LHCN-M2 (cell line): ENCODE data around the gene EPN3. TPM values are rescaled to one million over a fixed set of nuclear protein-coding genes. Genes with fewer than 3 reads are reported as not detected.

Source experiments
- DNase-seq: peaks from one replicate; pipeline ENCODE4 v3.0.0-alpha.2; 2012; ENCODE audit warnings: low read depth
- polyA plus RNA-seq: library from polyadenylated mRNA; unstranded; fragments of >200 nt; gene quantifications from one replicate; pipeline ENCODE4 v1.2.1, GENCODE V29; 2012; ENCODE audit warnings: missing spikeins
- total RNA-seq: library from RNA; depleted of rRNA; stranded (reverse); fragments of >200 nt; gene quantifications from 2 replicates; pipeline ENCODE4 v1.2.3, GENCODE V29; 2014; rRNA removed

EPN3 gene
- 0.11 TPM in 1 of 2 replicates, not detected in the other for total RNA-seq
- polyA plus RNA-seq = 0.04 TPM

- DNase-seq = no peak
These were observed at the start of gene EPN3 for GRCh38 chr17:50532452-50533024. Gene EPN3, plus strand, starts transcription at chr17:50532735. Its CDS starts 3,822 bp downstream, at chr17:50536557.

DNA sequence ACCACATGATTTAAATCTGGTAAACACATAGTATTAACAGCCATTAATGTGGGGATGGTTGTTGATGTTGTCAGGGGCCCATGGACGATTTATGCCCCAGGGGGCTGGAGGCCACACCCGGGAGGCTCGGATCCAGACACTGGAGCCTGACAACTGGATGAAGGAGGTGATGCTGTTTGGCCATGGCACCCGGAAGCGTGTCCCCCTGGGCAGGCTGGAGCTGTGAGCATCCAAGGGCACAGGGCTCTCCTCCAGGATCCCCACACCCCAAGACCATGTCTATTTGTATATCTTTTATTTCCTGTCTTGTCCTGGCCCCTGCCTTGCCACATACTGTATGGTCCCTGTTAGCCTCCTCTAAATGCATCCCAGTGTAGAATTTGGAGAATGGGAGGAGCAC lies 49.3 kb upstream of the EPN3 start:
- DNase-seq = no peak

- DNase-seq = no peak
These were observed 48.0 kb upstream of the EPN3 start for GRCh38 chr17:50484386-50485155.

DNA sequence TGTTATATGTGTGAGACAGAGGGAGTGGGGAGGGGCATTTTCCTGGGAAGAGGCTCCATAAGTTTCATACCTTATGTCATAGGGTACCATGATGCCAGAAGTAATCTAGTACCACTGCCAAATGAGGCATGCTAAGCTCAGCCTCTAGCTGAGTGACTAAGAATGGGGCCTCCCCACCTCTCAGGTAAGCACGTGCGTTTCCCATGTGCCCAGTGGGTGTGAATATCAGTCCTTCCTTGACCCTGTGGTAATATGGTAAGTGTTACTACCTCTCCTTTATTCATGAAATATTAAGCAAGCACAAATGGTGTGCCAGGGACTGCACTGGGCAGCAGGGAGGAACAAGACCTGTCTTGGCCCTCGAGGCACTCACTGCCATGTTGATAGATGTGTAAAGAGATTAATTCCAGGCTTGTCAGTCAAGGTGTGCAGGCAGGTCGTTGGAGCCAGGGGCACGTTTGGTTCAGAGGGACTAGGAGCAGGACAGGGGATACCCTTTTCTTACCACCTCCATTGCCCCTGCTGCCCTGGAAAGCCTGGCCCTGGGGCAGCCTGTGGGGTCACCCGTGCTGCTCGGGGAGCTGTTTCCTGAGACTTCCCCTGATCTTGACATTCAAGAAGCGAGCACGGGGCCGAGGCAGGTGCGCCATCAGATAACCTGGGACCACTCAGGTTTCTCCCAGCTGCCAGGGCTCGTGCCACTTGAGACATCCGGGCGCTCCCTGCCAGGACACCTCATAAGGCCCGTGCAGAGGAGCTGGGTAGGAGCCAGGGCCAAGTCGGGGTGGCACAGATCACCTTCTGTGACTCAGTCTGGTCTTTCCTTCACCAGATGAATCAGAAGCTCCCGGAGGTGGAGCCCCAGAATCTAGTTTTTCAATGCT lies 45.1 kb upstream of the EPN3 start:
- no peak for DNase-seq

DNA sequence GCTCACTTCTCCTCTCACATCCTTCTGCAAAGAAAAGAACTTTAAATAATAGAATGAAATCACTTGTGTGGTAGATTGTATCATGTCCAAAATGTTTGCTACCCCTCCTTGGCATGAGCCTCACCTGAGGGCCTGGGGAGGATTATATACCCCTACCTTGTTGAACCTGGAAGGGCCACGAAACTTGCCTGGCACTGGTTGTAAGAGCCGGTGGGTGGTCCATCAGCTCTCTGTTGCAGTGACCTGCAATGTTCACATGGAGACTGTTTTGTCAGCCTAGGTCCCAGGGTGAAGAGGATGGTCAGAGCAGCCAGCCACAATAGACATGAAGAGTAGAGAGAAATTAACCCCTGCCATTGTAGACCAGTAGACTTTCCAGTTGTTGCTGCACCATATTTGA lies 43.7 kb upstream of the EPN3 start:
- no peak for DNase-seq

GRCh38 chr17:50491505-50491904 lies 41.0 kb upstream of the EPN3 start:
- no peak for DNase-seq

DNA sequence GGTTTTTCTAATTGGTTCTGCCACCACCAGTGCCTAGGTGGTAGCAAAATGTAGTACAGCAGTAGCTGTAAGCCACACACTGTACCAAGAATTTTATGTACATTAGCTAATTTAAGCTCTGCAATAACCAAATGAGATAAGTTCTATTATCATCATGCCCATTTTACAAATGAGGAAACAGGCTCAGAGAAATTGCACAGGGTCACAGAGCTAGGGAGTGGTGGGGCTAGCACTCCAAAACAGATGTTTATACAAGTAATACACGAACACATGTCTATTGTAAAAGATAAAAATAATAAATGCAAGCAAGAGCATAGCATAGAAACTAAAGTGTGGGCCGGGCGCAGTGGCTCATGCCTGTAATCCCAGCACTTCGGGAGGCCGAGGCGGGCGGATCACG lies 40.3 kb upstream of the EPN3 start:
- DNase-seq = no peak

DNA sequence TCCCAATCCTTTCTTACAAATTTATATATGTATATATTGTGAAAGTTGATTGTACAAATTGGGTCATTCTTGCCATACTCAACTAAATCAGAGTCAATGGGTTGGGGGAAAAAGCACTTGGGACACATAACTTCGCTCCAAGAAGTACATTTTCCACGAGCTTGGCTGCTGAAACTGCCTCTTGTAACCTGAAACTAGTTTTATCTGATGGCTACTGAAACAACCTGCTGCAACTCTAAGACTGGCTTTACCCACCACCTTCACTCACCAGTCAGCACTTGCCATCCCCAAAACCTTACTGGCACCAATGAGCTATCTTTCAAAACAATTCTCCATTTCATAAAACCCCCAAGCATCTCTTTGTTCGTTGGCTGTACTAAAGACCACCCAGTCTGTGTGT lies 38.8 kb upstream of the EPN3 start:
- DNase-seq = no peak

DNA sequence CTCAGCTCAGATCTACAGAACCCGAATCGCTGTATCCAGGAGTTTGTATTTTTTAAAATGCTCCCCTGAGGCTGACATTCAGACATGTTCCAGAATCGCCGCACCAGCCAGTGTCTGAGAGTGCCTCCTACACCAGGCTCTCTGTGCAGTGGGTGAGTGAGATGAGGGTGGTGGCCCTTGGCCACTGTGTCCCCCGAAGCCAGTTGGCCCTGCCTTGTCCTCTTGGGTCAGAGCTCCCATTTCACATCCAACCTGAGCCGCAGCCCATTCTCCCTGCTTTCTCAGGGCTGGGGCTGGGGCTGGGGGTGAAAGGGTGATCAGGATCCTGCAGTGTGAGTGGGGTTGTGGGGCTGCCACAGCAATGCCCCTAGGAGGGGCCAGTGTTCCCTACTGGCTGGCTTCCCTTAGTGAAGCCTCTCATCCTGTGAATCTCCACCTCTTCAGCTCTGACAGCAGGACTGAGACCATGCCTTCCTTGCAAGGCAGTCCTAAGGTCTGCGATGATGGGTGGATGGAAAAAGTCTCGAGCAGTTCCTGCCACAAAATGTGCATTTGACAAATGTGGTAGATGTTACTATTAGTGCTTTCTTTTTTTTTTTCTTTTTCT lies 37.2 kb upstream of the EPN3 start:
- DNase-seq = no peak

GRCh38 chr17:50495918-50496317 lies 36.6 kb upstream of the EPN3 start:
- no peak for DNase-seq

- no peak for DNase-seq
These were observed 34.3 kb upstream of the EPN3 start for GRCh38 chr17:50498021-50498874.

DNA sequence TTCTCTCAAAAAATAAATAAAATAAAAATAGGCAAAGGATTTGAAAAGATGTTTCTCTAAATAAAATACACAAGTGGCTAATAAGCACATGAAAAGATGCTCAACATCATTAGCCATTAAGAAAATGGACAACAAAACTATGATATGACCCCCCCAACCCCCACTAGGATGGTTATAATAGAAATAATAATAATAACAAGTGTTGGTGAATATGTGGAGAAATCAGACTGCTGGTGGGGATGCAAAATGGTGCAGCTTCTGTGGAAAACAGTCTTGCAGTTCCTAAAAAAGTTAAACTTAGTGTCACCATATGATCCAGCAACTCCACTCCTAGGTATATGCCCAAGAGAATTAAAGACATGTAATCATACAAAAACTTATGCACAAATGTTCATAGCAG lies 33.3 kb upstream of the EPN3 start:
- DNase-seq = no peak

DNA sequence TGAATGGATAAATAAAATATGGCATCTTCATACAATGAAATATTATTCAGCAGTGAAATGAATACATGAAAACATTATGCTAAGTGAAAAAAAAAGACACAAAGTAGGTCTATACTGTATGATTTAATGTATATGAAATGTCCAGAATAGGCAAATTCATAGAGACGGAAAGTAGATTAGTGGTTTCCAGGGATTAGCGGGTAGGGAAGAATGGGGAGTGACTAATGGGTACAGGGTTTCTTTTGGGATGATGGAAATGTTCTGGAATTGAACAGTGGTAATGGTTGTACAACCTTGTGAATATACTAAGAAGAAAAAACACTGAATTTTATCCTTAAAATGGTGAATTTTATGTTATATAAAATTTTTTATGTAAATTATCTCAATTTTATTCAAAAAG lies 32.8 kb upstream of the EPN3 start:
- DNase-seq = no peak

DNA sequence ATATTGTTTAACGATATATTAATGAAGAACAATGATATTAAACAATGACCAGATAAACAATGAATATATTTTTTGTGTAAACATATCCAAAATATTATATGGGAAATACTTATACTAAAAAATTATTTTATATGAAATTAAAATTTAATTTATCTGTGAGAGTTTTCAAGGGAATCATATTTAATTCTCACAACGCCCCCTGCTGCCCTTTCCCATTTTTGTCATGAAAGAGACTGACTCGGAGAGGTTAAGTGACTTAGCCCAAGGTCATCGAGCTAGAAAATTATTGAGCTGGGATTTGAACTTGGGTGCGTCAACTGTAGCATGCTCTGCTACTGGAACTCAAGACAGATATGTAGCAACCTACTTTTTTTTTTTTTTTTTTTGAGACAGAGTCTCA lies 31.5 kb upstream of the EPN3 start:
- DNase-seq = peak; percentile 50

DNA sequence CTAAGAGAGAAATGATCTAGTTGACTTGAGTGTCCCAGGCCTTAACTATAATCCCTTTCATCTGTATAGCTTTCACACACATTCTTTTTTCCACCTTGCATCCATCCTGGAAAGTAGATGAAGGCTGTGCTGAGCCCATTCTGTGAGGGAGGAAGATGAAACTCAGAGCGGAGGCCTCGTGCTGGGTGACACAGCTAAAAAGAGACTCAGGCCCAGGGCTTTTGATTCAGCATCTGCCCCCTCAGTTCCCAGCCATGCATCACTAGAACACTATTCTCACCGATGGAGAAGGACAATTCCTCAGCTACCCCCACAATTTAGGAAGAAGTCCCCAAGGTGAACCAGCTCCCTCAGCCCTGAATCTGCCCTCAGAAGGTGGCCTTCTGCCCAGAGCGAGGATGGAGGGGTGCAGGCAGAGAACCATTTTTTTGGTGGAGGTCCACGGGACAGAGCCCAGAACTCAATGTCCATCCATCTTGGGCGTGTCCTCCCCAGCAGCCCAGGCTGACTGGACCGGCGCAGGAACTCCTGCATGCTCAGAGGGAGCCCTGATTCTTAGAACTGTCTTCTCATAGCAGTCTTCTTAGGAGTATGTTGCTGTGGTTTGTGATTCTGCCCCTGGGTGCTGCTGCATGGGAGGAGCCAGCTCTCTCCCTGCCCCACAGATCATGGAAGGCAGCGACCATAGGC lies 30.1 kb upstream of the EPN3 start:
- DNase-seq = no peak

DNA sequence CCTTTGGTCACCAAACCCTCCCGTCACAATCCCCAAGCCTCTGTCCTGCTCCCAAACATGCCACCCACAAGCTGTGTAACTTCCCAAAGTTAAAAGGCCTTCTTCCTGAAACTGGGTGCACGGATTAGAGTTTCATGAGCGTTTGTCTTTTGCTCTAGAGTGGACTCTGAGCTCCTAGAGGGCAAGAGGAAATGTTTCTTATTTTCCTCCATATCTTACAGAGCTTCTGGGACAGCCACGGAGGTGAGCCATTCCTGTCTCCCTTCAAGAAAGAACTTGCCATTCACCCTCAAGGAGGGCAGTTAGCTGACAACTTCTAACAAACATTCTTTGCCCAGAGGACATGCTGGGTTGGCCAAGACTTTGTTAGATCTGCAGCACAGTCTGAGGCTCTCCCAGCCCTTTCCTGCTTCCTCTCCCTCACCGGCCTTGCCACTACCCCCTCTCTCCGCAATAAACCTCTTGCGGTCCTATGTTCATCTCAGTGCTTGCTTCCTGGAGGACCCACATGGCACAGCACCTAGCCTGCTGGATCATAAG lies 26.9 kb upstream of the EPN3 start:
- no peak for DNase-seq

- DNase-seq = no peak
These were observed 26.2 kb upstream of the EPN3 start for GRCh38 chr17:50506298-50506697.

GRCh38 chr17:50507871-50508572 lies 24.5 kb upstream of the EPN3 start, which contains the start of gene MYCBPAP:
Gene MYCBPAP, plus strand, starts transcription at chr17:50508439. Its CDS starts 236 bp downstream, at chr17:50508675.
- DNase-seq = peak; percentile 79
